NCI-H2171 (cell line): Measurements from ENCODE around the gene IL6R.
"Not testable (repeated sequence)": the region's sequence is repeated elsewhere in the genome, so short reads cannot be mapped to it uniquely, and the experiment has no call there.

Experiments
- DNase-seq: peaks from one replicate; lab custom pipeline; 2025; lab: John Stamatoyannopoulos, UW

Gene IL6R

GRCh38 chr1:154406886-154407197 is 1.7 kb downstream of the IL6R start:
- DNase-seq, result no peak

- no peak for DNase-seq
Measured at GRCh38 chr1:154407198-154408091, 2.3 kb downstream of the IL6R start.

GRCh38 chr1:154408174-154408777 is 3.1 kb downstream of the IL6R start:
- DNase-seq, result no peak

GRCh38 chr1:154410185-154410827 is 5.2 kb downstream of the IL6R start:
- no peak for DNase-seq

- DNase-seq, result no peak
Measured at GRCh38 chr1:154411525-154411924, 6.4 kb downstream of the IL6R start.

GRCh38 chr1:154413177-154413783 is 8.1 kb downstream of the IL6R start:
- DNase-seq, result no peak

- DNase-seq, result no peak
Measured at GRCh38 chr1:154414606-154415005, 9.5 kb downstream of the IL6R start.

- DNase-seq, result no peak
Measured at GRCh38 chr1:154416471-154417337, 11.6 kb downstream of the IL6R start.

GRCh38 chr1:154417338-154417608 is 12.1 kb downstream of the IL6R start:
- no peak for DNase-seq

- DNase-seq, result no peak
Measured at GRCh38 chr1:154418062-154418921, 13.1 kb downstream of the IL6R start.

- DNase-seq, result no peak
Measured at GRCh38 chr1:154418923-154419619, 13.9 kb downstream of the IL6R start.

GRCh38 chr1:154419620-154420571 is 14.8 kb downstream of the IL6R start:
- no peak for DNase-seq

- no peak for DNase-seq
Measured at GRCh38 chr1:154420961-154421924, 16.1 kb downstream of the IL6R start.

- not testable (repeated sequence) for DNase-seq
Measured at GRCh38 chr1:154422049-154422448, 16.9 kb downstream of the IL6R start.

- DNase-seq, result no peak
Measured at GRCh38 chr1:154422521-154422920, 17.4 kb downstream of the IL6R start.

- DNase-seq, result no peak
Measured at GRCh38 chr1:154423304-154423987, 18.3 kb downstream of the IL6R start.

- no peak for DNase-seq
Measured at GRCh38 chr1:154423988-154424326, 18.8 kb downstream of the IL6R start.

- no peak for DNase-seq
Measured at GRCh38 chr1:154425172-154425571, 20.0 kb downstream of the IL6R start.
